Nucleus accumbens (tissue), 56 donors: ENCODE data around the gene SLC2A6.

Experiments
- DNase-seq, 56 donors: peaks; one replicate each; lab custom pipeline; 2025; lab: John Stamatoyannopoulos, UW

Gene SLC2A6

DNA sequence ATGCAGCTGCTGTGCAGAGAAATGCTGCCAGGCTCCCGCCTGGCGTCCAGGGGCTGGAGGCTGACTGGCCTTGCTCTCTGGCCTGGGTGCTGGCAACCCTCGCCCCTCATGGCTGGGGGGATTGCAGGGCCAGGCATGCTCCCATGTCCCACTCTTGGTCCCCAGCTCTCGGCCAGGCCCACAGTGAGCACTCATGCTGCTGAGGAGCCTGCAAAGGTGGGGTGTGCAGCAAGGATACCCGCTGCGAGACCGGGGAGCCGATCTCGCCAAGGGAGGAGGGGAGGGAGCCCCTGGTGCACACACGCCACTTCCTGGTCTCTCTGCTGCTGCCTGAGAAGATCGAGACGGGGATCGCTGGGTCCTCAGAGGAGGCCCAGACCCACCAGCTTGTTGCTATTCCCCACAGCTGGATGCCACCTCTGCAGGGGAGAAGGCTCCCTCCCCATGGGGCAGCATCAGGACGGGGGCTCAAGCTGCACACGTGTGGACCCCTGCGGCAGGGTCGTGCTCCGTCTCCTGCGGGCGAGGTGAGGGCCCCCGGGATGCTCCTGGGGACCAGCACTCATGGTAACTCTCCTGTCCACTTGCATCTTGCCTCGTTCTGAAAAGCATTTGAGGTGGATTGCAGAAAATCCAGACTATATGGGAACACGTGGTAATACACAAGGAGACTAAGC is 33.5 kb downstream of the SLC2A6 start:
- no peak for DNase-seq

DNA sequence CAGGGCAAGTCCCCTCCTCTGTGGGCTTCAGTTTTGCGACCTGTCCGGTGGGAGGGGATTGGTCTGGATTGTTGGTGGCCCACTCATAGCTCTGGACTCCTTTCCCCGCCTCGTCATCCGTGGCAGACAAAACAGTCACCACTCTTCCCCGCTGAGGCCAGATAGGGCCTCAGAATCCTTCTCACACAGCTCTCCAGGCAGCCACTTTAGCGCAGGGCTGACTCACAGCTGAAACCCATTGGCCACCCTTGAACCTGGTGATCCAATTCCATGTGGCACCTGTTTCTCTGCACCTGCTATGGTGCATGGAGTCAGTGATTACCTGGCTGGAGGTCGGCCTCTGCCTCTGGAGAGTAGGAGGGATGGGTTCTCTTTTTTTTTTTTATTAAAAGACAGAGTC is 34.9 kb downstream of the SLC2A6 start:
- DNase-seq, result no peak

DNA sequence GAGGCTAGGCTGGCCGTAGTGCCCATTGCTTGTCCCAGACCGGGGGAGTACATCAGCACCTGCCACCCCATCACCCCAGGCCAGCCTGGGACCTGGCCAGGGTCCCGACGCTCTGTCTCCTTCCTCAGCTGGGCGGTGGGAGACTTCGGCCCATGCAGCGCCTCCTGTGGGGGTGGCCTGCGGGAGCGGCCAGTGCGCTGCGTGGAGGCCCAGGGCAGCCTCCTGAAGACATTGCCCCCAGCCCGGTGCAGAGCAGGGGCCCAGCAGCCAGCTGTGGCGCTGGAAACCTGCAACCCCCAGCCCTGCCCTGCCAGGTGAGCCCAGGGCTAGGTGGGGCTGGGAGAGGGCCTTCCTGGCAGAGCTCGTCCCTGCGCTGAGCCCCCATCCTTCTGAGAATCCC is 35.7 kb downstream of the SLC2A6 start:
- no peak for DNase-seq

DNA sequence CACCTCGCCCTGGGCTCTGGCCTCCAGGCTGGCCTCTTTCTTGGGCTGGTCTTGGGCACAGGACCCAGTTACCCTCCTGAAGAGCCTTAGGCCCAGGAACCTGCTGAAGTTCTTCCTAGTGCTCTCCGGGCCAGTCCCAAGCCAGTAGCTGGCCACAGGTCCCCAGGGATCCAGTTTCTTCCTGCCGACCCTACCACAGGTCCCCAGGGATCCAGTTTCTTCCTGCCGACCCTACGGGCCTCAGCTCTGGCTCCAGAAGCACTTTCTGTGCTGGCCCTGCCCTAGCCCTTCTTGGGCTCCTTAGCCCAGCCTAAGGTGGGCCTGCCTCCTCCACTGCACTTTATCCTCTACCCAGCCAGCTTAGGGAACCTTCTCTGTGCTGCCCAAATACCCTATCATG is 37.3 kb downstream of the SLC2A6 start:
- no peak for DNase-seq

DNA sequence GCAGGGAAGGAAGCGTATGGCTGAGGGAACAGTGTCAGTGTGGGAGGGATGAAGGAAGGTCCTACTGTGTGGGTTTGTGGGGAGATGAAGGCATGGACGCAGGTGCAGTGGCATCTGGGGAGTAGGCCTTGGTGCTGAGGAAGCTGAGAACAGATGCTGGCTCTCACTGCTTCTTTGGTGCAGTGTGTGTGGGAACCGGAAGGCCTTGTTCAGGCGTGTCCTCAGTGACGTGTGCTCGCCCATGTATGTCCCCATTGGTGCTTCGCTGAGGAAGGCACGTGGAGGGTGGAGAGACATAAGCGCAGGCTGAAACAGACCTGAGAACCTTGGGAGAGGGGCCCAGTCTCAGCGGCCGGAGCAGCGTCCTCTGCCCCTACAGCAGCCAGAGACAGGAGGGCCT is 38.0 kb downstream of the SLC2A6 start:
- DNase-seq, result no peak

DNA sequence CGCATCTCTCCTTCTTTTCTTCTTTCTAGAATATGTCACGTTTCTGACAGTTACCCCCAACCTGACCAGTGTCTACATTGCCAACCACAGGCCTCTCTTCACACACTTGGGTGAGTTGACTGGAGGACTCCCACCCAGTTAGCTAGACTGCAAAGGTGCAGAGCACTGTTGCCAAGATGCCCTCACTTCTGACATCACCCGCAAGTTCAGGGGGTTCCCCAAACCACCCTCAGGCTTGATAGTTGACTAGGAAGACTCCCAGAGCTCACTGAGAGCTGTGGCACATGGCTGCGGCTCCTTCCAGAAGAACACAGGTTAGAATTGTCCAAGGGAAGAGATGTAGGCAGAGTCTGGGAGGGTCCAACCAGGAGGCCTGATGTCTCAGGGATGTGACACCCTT is 39.6 kb downstream of the SLC2A6 start:
- DNase-seq, result no peak

DNA sequence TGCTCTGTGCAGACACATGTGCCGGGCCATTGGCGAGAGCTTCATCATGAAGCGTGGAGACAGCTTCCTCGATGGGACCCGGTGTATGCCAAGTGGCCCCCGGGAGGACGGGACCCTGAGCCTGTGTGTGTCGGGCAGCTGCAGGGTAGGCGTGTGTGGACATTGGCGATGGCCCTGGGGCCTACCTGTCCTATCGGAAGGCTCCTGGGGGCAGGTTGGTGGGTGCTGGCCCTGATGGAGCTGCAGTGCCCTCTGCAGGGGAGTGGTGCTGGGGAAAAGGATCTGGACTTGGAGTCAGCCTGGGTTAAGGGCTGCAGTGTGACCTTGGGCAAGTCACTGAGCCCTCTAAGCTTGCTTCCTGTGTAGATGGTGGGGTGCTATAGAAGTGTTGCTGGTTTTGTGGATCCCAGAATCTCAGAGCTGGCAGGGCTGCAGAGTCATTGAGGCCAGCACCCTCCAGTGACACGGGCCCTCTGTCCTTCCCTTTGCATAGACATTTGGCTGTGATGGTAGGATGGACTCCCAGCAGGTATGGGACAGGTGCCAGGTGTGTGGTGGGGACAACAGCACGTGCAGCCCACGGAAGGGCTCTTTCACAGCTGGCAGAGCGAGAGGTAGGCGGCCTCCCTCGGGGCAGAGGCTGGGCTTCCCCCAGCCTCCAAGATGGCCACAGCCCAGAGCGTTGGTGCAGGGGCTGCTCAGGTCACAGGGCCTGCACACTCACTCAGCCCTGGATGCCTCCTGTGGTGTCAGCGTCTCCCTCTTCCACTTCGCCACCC is 41.0 kb downstream of the SLC2A6 start:
- no peak for DNase-seq

DNA sequence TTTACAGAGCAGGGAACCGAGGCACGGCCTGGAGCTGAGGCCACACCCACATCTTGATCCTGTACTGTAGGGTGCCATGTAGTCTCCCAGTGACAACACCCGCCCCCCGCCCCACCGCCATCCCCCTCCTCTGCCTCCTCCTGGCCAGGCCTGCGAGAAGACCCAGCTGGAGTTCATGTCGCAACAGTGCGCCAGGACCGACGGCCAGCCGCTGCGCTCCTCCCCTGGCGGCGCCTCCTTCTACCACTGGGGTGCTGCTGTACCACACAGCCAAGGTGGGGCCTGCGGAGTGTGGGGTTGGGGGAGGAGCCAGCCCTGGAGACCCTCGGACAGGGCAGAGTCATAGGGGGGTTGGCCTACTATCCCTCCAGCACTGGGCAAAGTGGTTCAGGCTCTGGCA is 42.2 kb downstream of the SLC2A6 start:
- no peak for DNase-seq

DNA sequence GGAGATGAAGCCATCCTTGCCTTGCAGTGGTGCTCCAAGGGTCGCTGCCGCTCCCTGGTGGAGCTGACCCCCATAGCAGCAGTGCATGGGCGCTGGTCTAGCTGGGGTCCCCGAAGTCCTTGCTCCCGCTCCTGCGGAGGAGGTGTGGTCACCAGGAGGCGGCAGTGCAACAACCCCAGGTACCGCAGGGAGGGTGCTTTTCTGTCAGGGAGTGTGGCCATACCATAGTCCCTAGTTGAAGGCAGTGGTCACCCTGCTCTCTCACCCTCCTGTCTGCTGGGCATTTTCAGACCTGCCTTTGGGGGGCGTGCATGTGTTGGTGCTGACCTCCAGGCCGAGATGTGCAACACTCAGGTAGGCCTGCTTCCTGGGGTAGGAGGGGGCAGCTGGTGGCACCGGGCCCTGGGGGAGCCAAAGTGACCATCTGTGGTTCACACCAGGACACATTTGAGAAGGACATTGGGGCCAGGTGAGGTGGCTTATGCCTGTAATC is 45.5 kb downstream of the SLC2A6 start:
- DNase-seq, result no peak

DNA sequence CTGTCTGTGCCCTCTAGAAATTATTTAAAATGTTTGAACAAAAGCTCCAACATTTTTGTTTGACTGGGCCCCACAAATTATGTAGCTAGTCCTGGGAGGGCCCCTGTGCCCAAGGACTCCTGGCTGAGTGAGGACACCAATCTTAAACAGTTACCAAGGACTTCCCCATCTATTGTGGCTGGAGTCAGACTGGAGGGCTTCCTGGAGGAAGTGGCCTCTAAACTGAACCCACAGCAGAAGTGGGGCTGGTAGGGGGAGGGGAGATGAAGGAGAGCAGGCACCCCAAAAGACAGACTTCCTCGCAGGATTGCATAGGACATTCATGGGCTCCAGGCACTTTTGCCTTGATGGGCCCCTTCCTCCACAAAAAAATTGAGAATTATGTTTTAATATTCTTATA is 48.7 kb downstream of the SLC2A6 start:
- DNase-seq, result no peak

DNA sequence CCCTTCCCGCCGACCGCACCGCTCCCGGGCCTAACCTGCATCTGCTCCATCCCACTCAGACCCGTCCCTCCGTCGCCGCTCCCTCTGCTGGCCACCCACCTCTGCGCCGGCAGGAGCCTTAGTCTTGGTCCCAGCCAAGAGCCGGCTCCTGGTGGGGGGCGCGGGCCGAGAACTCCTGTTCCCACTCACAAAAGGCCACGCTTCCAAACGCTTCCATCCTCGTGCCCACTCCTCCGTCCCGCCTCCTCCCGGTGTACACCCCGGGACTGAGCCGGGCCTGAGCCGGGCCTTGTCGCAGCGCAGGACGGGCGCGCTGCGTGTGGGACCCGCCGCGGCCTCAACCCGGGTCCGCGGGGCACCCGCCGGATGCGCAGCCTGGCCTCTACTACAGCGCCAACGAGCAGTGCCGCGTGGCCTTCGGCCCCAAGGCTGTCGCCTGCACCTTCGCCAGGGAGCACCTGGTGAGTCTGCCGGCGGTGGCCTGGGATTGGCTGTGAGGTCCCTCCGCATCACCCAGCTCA is 49.2 kb downstream of the SLC2A6 start:
- DNase-seq, result no peak

DNA sequence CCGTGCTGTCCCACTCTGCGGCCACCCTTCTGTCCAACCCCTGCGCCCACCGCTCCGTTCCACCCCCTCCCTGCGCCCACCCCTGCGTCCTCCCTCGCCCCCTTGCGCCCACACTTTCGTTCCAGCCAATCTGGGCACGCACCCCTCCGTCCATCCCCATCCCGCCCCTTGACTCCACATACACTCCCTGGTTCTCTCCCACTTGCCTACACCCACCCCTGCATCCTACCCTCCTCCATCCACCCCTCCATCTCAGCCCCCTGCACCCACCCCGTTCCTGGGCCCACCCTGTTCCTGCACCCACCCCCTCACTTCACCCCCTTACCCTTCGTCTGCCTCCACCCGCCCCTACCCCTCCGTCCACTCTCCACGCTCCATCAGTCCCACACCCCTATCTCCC is 49.7 kb downstream of the SLC2A6 start:
- no peak for DNase-seq

DNA sequence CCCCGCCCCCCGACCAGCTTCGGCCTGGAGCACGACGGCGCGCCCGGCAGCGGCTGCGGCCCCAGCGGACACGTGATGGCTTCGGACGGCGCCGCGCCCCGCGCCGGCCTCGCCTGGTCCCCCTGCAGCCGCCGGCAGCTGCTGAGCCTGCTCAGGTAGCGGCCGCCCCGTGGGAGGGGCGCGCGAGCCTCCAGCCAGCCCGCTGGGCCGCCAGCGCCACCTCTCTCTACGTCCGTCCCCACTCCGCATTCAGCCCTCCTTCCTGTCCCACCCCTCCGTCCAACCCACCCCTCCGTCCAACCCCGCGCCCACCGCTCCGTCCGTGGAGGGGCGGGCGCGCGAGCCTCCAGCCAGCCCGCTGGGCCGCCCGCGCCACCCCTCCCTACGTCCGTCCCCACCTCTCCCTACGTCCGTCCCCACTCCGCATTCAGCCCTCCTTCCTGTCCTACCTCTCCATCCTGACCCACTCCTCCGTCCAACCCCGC is 50.2 kb downstream of the SLC2A6 start:
- DNase-seq, result no peak

DNA sequence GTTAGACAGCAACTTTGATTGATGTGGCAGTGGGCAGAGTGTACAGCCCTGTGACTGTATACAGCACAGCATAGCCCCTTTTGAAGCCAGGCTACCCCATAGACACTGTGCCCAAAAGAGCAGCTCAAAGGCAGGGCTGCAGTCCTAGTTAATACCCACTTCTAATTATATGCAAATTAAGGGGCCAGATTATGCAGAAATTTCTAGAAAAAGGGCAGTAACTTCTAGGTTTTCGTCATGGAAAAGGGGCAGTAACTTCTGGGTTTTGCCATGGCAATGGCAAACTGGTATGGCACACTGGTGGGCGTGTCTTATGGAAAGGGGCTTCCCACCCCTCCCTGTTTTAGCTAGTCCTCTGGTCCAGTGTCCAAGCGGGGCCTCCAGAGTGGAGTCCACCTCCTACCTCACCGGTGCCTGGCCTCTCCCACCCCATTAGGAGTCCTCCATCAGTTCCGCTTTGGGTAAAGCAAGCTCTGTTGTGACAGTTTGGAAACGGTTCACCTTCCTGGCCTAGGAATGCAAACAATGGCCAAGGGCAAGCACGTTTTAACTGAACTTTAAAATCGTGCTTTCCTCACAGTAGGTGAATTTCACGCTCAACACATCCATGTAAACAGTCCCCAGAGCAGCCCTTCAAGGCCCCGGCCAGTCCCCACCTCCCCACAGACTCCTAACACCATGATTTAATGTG is 51.1 kb downstream of the SLC2A6 start:
- DNase-seq, result no peak

DNA sequence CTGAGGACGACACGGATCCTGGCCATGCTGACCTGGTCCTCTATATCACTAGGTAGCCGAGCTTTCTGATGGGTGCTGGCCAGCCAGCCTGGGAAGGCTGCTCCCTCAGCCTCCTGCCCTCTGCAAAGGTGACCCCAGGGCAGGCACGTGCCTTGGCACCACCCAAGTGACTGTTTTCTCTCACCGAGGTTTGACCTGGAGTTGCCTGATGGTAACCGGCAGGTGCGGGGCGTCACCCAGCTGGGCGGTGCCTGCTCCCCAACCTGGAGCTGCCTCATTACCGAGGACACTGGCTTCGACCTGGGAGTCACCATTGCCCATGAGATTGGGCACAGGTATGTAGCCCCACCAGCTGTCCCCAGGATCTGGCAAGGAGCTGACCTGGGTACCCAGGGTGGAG is 52.9 kb downstream of the SLC2A6 start:
- no peak for DNase-seq

DNA sequence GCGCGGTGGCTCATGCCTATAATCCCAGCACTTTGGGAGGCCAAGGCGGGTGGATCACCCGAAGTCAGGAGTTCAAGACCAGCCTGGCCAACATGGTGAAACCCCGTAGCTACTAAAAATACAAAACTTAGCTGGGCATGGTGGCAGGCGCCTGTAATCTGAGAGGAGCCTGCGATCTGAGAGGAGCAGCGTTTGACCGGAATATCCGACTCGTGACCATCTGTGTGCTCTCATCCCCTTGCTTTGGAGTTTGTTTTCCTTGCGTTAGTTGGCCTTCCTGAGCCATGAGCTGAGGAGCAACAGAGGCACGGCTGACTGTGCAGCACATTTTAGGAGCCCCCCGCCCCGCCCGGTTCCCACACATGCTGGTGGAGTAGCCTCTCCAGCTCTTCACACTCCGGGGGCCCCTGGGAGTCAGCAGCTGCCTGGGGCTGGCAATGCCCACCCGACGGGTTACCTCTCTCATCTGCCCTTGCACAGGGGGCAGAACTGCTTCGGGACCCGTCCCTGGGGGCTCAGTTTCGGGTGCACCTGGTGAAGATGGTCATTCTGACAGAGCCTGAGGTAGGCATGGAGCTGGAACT is 53.8 kb downstream of the SLC2A6 start:
- no peak for DNase-seq

DNA sequence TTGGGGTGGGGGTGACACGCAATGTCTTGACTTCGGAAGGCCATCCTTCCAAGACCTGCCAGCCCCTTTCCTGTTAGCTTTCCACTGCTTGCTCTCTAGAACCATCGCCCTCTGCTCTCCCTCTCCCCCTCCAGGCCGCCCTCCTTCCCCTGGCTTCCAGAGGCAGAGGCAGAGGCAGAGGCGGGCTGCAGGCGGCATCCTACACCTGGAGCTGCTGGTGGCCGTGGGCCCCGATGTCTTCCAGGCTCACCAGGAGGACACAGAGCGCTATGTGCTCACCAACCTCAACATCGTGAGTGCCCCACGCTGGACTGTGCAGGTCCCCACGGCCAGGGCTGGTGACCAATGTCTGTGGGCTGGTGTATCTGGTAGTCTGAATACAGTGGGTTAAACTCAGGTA is 54.7 kb downstream of the SLC2A6 start:
- no peak for DNase-seq

DNA sequence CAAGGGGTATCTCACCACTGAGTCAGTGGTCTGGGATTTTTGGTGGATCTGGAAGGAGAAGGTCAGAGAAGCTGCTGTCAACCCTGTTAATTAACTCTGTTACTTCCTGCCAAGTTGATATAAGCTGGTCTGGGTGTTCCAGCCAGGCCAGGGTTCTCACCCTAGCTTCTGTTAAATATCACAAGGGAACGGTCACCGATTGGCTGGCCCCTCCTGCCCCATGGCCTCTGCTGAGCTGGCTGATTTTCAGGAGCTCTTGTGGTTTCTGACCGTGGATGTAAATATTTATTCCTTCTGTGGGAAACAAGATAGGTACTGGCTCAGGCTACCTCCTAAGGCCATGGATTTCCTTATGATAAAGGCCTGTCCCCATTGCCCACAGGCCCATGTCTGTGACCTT is 55.7 kb downstream of the SLC2A6 start:
- DNase-seq, result no peak

DNA sequence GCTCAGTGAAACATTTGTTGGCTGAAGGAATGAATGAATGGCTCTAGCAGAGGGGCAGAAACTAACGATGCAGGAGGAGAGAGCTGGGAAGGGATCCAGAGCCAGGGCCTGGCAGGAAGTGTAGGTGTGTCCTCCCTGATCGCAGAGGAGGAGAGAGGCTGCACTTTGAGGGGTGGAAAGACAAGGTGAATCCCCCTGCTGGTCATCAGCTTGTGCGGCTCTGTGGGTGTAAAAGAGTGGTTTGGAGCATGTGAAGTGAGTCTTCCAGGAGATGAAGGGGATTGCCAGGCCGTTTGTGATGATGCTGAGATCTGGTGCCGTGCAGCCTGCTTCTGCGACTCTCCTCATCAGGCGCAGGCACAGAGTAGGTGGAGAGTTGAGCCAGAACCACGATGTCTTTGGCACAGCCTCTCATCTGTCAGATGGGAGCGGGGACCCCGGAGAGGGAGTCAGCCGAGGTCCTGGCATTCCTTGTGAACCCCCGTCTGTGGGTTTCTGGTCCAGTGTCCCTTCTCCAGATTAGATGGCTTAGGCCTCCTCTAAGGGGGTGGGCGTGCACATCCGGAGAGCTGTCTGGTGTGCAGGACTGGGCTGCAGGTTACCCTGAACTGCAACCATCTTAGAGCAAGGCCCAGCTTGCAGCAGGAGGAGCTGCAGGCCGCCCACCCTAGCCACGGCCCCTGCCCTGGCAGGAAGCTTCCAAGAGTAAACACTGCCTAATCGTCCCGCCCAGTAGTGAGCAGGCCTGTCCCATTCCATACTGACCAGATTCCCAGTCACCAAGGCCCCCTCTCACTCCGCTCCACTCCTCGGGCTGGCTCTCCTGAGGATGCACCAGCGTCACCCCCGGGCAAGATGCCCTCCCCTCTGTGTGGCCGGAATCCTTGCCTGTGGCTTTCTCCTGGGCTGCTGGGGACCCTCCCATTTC is 57.0 kb downstream of the SLC2A6 start, which contains the start of gene ADAMTS13:
Gene ADAMTS13, plus strand, starts transcription at position 753 of the 928 bp plus-strand sequence. Its CDS starts 77 bp downstream, at position 830.
- no peak for DNase-seq
